Left colon (tissue), 2 donors: ENCODE data around the gene KASH5. TPM values are rescaled to one million over a fixed set of nuclear protein-coding genes. Genes with fewer than 3 reads are reported as not detected.

Experiments used
- ATAC-seq: fragments of 200-7000 bp; cut with Tn5 transposase; one replicate; pipeline ENCODE4 v1.9.1; 2020; ENCODE audit warnings: mild to moderate bottlenecking, moderate library complexity
- DNase-seq, 2 donors: peaks; one replicate each; pipeline ENCODE4 v3.0.0-alpha.2; 2020
- intact Hi-C, 2 donors: fragments of 100-400 bp; cut with DNase I in 1 of 2; cut with micrococcal nuclease in 1 of 2; formaldehyde crosslinking; loops; one replicate each; pipeline versions ENCODE4 v1.11.2 to v1.14.0; 2022; cut with DNase I, micrococcal nuclease
- total RNA-seq, 2 donors: library from RNA; stranded (reverse); fragmentation: NEBNext Ultra II Directional; extraction: Animal tissue kit (Norgen Biotek cat#: 25700); gene quantifications; one replicate each; pipeline ENCODE4 v1.2.1, GENCODE V29; 2021
- donor health status: DM: no; HTN: no; CAD: no.
- donor health status: DM: yes; HTN: yes; CAD: no.

KASH5 gene
- total RNA-seq, 2 donors from 2014 or later: not detected

- ATAC-seq (no peak), DNase-seq (no peak)
- intact Hi-C loops: no loop called here
Measured at GRCh38 chr19:49415810-49416200, 27.8 kb downstream of the KASH5 start.

DNA sequence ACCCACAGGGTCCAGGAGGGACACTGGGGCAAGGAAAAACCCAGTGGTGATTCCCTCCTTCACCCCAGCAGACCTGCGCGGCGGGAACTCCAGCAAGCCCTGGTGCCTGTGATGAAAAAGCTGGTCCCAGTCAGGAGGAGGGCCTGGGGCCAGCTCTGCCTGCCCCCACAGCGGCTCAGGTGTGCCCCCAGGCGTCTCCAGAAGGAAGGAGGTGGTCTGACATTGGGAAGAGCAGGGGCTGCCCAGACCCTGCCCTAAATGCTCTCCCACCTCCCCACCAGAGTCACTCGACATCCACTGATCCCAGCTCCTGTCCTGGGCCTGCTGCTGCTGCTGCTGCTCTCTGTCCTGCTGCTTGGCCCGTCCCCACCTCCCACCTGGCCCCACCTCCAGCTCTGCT is 29.0 kb downstream of the KASH5 start:
- DNase-seq (no peak), ATAC-seq (no peak)
- intact Hi-C loops: no loop called here

DNA sequence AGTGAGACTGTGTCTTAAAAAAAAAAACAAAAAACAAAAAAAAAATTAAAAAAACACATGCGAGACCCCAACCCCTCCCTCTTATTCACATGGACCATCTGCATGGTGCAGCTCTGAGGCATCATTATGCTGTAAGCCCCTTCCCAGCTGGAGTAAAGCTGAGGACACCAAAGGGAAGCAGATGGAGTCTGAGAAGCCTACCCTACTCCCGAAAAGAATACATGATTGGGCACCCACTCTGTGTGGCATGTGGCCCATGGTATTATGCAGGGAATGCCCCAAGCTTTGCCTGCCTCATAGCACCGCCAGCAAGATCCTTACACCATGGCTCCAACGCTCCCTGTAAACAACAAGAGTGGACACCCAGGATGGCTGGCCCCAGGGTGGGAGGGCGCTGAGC is 30.5 kb downstream of the KASH5 start:
- ATAC-seq (no peak), DNase-seq (no peak)
- intact Hi-C loops: no loop called here

GRCh38 chr19:49419173-49419572 is 31.1 kb downstream of the KASH5 start:
- ATAC-seq: no peak
- intact Hi-C loops: no loop called here
- DNase-seq: no peak

DNA sequence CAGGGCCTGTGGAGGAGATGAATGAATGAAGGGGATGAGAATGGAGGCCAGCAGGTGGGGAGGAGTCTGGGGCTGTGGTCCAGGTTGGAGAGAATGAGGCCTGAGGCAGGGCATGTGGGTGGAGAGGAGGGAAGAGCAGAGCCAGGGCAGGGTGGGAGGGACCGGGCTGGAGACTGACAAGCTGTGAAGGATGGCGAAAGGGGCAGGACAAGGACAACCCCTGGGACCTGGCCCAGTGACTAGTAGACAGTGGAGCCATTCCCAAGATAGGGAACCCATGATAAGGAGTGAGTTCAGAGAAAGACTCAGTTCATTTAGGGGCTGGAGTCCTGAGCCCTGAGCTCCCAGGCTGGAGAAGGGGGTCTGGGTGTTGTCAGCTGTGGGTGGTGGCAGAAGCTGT is 32.2 kb downstream of the KASH5 start:
- ATAC-seq: no peak
- no peak for DNase-seq

DNA sequence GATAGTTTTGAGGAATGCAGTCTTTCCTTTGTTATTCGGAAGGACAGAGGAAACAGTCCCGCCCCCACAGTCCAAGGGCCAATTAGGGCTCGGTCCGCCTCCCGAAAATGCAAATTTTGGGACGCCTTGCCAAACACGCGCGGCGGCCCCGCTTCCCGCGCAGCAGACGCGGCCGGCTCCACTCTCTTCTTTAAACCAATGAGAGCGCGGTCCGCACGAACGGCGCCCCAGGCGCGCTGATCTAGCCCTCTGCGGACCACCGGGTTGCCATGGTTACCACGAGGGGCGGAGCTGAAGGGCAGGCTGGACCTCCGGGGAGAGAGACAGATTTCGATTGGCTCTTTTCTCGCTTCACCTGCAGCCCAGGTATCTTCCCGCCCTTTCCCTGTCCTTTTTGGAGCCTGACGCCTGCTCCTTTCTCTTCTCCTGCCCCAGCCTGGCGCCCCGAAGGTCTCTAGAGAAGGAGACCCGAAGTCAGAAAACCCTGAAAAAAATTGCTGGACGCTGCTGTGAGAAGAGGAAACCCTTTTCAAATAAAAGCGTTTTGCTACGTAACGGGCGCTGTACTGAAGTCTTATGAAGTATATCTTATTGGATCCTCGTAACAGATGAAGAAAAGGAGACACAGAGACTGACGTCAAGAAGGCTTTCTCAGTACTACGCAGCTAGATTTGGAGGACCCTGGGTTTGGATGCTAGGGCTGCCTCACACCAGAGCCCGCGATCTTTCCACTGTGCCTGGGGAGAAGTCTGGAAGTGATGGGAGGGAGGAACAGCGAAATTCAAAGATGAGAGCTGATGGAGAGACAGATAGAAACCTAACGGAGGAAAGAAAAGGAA is 33.2 kb downstream of the KASH5 start:
- DNase-seq: peak in 1 of 2 donors; percentile 64
- peak; percentile 86 for ATAC-seq
- intact Hi-C loops: no loop called here

More for the DNA sequence above, 32.2 kb downstream of the KASH5 start:
- intact Hi-C loops: no loop called here

DNA sequence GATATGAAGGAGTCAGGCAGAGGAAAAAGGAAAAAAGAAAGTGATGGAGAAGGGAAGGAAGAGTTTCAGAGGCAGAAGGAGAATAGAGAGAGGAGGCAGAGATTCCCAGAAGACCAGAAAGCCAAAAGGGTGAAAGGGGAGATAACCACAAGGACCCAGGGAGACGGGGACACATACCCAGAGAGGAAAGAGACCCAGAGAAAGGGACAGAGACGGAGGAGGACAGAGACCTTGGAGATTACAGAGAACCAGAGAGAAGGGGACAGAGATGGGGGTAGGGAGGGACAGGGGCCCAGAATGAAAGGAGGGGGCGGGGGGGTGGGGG is 33.8 kb downstream of the KASH5 start:
- ATAC-seq (no peak), DNase-seq (no peak)
- intact Hi-C loops: no loop called here

- DNase-seq (peak in 1 of 2 donors; percentile 44), ATAC-seq (peak; percentile 72)
- intact Hi-C loops: no loop called here
Measured at GRCh38 chr19:49422407-49423070, 34.5 kb downstream of the KASH5 start.

- no peak for ATAC-seq
- DNase-seq: no peak
- intact Hi-C loops: no loop called here
Measured at GRCh38 chr19:49423071-49423984, 35.3 kb downstream of the KASH5 start, which contains the start of gene PTH2. TSS of gene PTH2 (minus strand) at chr19:49423441. CDS start at chr19:49423339, 102 bp downstream.

DNA sequence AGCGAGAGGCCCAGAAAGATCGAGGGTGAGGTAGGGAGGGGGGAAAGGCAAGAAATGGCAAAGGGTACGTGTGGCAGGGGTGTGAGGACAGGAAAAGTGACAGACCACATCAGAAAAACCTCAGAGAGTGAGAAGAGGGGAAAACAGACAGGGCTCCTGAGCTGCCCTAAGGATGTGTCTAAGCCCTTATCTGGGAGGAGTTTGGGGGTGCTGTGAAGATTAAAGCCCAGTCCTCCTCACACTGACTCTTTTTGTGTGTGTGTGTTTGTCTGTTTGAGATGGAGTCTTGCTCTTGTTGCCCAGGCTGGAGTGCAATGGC is 35.9 kb downstream of the KASH5 start:
- DNase-seq: no peak
- intact Hi-C loops: no loop called here
- ATAC-seq: no peak

DNA sequence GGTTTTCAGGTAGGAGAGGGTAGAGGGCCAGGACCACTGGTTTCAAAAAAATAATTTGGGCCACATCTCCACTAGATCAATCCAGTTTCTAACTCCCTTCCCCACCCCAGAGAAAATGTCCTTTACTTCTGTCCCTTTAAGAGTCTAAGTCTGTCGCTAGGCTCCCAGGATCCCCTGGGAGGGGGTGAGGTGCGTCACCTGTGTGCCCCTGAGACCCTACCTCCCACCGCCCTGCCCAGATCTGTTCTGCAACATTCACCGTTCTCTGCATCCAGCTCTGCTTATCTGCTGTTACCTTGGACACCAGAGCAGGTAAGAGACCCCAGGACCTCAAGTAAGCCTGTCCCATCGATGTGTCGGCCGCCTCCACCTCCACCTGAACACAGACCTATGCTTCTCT is 37.1 kb downstream of the KASH5 start, which contains the start of gene GFY:
Gene GFY (plus strand): TSS at position 211 of the 400 bp plus-strand sequence. CDS start 1,043 bp downstream, outside the sequence.
- DNase-seq (no peak), ATAC-seq (no peak)
- intact Hi-C loops: no loop called here

DNA sequence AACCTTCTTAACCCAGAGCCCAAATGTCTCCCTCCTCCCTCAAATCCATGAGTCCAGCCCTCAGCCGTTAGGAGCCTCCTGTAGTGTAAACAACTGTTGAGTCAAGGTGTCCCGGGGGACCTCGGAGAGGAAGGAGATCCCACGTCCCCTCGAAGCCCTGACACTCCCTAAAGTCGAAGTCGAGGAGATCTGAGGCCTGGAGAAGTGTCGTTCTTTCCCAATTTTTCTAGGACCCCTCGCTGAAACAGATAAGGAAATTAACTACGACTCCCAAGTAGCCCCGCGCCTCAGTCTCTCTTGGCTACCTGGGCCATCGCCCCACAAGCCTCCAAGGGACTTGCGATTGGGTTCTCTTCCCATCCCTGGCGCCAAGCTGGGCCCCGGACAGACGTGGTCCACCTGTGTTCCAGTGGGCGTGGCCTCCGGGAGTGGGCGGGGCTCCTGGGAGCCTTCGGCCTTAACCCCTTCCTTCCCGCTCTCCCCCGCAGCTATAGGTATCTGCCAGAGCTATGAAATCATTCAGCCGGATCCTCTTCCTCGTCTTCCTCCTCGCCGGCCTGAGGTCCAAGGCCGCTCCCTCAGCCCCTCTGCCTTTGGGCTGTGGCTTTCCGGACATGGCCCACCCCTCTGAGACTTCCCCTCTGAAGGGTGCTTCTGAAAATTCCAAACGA is 38.0 kb downstream of the KASH5 start:
- intact Hi-C loops: no loop called here
- ATAC-seq (no peak), DNase-seq (no peak)

- intact Hi-C loops: no loop called here
- DNase-seq: no peak
- ATAC-seq: no peak
Measured at GRCh38 chr19:49427339-49427738, 39.3 kb downstream of the KASH5 start.

DNA sequence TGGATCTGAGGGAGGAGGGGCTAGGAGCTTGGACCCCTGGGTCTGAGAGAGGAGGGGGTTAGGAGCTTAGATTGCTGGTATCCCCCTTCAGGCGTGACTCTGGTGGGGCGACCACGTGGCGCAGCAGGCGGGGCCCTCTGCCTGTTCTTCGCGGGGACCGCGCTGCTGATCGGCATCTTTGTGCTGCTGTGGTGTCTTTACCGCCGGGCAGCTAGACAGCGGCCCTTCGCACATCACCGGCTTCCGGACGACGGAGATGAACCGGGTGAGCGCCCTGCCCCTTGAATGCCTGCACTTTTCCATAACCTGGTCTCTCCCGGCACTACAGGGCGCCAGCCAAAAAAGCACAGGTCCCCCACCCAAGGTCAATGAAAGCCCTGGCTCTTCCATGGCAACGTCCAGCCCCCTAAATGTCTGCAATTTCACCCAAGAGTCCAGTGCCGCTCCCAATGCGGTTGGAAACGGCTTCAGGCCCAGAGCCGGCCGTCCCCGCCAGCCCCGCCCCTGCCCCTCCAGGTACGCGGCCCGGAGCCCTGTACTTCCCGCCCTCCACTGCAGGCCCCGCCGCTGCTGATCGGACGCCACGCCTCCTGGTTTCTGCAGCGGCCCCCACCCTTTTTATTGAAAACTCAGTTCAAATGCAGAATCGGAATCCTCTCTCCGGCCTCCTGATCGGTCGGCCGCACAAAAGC is 40.0 kb downstream of the KASH5 start:
- intact Hi-C loops: no loop called here
- ATAC-seq (peak; percentile 45), DNase-seq (no peak)

DNA sequence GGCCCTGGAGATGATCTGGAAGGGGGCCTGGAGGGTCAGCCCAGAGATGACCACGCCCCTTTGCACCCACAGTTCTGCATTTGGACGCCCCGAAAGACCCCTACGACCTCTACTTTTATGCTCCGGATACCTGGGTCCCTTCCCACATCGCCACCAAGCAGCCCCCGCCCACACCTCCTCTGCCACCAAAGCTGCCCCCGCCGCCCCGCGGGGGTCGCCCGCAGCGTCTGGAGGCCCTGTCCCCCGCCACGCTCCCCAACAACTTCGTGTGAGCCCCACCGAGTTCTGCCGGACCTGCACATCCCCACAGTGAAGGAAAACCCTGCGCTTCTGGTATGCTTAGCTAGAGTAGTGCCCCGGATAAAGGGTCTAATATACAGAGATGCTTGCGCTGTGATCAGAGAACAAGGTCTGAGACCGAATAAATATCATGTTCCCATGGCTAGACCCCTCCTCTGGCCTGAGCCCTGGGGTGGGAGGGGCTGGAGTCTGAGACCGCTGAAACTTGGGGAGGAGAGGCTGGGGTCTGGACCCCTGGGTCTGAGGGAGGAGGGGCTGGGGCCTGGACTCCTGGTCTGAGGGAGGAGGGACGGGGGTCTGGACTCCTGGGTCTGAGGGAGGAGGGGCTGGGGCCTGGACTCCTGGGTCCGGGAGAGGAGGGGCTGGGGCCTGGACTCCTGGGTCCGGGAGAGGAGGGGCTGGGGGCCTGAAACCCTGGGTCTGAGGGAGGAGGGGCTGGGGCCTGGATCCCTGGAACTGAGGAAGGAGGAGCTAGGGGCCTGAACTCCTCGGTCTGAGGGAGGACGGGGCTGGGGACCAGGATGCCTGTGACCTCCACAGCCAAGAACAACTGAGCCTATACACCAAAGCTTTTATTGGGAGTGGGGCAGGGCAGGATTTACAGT is 40.8 kb downstream of the KASH5 start:
- intact Hi-C loops: no loop called here
- DNase-seq (no peak), ATAC-seq (no peak)

- no peak for ATAC-seq
- no peak for DNase-seq
- intact Hi-C loops: loop anchor here in 1 of 2 donors (10.0 kb wide), 1 partner anchor 165 kb away; no protein-coding TSS in a partner anchor
Measured at GRCh38 chr19:49430172-49430677, 42.2 kb downstream of the KASH5 start.

GRCh38 chr19:49430678-49431329 is 42.8 kb downstream of the KASH5 start:
- DNase-seq (no peak), ATAC-seq (no peak)
- intact Hi-C loops: loop anchor here in 1 of 2 donors (10.0 kb wide), 1 partner anchor 166 kb away; no protein-coding TSS in a partner anchor
